Activated B cell treated with CpG ODN at 0.5 μM for 24 hours (primary cell): ENCODE data around the gene DAND5. TPM values are rescaled to one million over a fixed set of nuclear protein-coding genes. Genes with fewer than 3 reads are reported as not detected.
A peak's percentile ranks its signal among the peaks of the same experiment; 100 is the strongest.

Experiments used
- ATAC-seq: fragments of 200-7000 bp; cut with Tn5 transposase; one replicate; pipeline ENCODE4 v1.10.0; 2021; ENCODE audit warnings: low read depth, mild to moderate bottlenecking, moderate library complexity
- CTCF ChIA-PET: fragments of 350-600 bp; sonication (Branson Sonifier 250); formaldehyde crosslinking; loops from one replicate; lab custom pipeline; 2021; ENCODE audit warnings: antibody characterized with exemption; lab: Charles Lee
- POLR2A ChIA-PET: fragments of 350-600 bp; sonication (Branson Sonifier 250); formaldehyde crosslinking; loops from one replicate; lab custom pipeline; 2021; ENCODE audit warnings: antibody characterized with exemption; lab: Charles Lee
- DNase-seq: peaks from one replicate; pipeline ENCODE4 v3.0.0; 2022
- H3K27ac Mint-ChIP-seq: one replicate; pipeline ENCODE4 v1.8.0; 2020; ENCODE audit warnings: mixed read lengths
- H3K27me3 Mint-ChIP-seq: one replicate; pipeline ENCODE4 v1.8.0; 2021; ENCODE audit warnings: mixed read lengths
- H3K36me3 Mint-ChIP-seq: one replicate; pipeline ENCODE4 v1.8.0; 2021; ENCODE audit warnings: low read depth, mixed read lengths
- H3K4me1 Mint-ChIP-seq: one replicate; pipeline ENCODE4 v1.8.0; 2021; ENCODE audit warnings: mixed read lengths
- H3K4me3 Mint-ChIP-seq: one replicate; pipeline ENCODE4 v1.8.0; 2020; ENCODE audit warnings: mild to moderate bottlenecking, mixed read lengths
- H3K9me3 Mint-ChIP-seq: one replicate; pipeline ENCODE4 v1.8.0; 2020; ENCODE audit warnings: mixed read lengths
- CTCF ChIP-seq: fragments of 200-600 bp; IDR thresholded peaks from one replicate; pipeline ENCODE4 v1.8.0; 2022; ENCODE audit warnings: antibody characterized with exemption, mild to moderate bottlenecking
- intact Hi-C: fragments of 100-400 bp; cut with micrococcal nuclease; formaldehyde crosslinking; loops from one replicate; pipeline ENCODE4 v1.15.1; 2024
- total RNA-seq: library from RNA; stranded (reverse); gene quantifications from 2 replicates; pipeline ENCODE4 v1.2.3, GENCODE V29; 2022

Gene DAND5
- total RNA-seq, 1 donor from 2014 or later: not detected

GRCh38 chr19:13022111-13022858 is 52.9 kb downstream of the DAND5 start:
- H3K27ac Mint-ChIP-seq: peak overlapping the region; percentile 5
- H3K27me3 Mint-ChIP-seq: peaks cover 36% of the 10 kb centered on the region
- H3K4me3 Mint-ChIP-seq: peak overlapping the region; percentile 80
- TF ChIP-seq CTCF: no peak
- ATAC-seq: peak; percentile 31
- intact Hi-C loops: loop anchor here (1.0 to 5.0 kb wide), 2 partner anchors 8 to 40 kb away; no protein-coding TSS in a partner anchor
- no peak for DNase-seq
- ChIA-PET POLR2A (interaction anchor here (0.5 to 0.7 kb wide), 2 partner anchors 9 to 1035 kb away, joined by 3 to 6 read pairs; no protein-coding TSS in a partner anchor), CTCF (interaction anchor here (0.8 to 1.9 kb wide), 2 partner anchors 12 to 39 kb away, joined by 3 to 5 read pairs; no protein-coding TSS in a partner anchor)
- H3K9me3 Mint-ChIP-seq: no peaks in the 10 kb centered on the region
- no peaks in the 10 kb centered on the region for H3K36me3 Mint-ChIP-seq
- peaks cover 30% of the 10 kb centered on the region for H3K4me1 Mint-ChIP-seq

GRCh38 chr19:13022859-13023636 is 53.7 kb downstream of the DAND5 start:
- no peak for DNase-seq
- intact Hi-C loops: loop anchor here (1.0 to 5.0 kb wide), 2 partner anchors 9 to 39 kb away; no protein-coding TSS in a partner anchor
- Mint-ChIP-seq H3K4me1 (peaks cover 30% of the 10 kb centered on the region), H3K27me3 (peaks cover 29% of the 10 kb centered on the region), H3K27ac (no peak overlapping the region), H3K36me3 (no peaks in the 10 kb centered on the region), H3K4me3 (peak overlapping the region; percentile 80), H3K9me3 (no peaks in the 10 kb centered on the region)
- peak; percentile 34 for ATAC-seq
- ChIA-PET POLR2A (interaction anchor here (0.5 to 1.0 kb wide), 4 partner anchors 9 to 1036 kb away, joined by 3 to 11 read pairs (median 5); no protein-coding TSS in a partner anchor), CTCF (no interaction called here)
- no peak for TF ChIP-seq CTCF

GRCh38 chr19:13023656-13024055 is 54.3 kb downstream of the DAND5 start:
- Mint-ChIP-seq H3K4me3 (peak overlapping the region; percentile 80), H3K27me3 (peaks cover 27% of the 10 kb centered on the region)
- CTCF ChIA-PET: no interaction called here

More at GRCh38 chr19:13023656-13024055, 54.3 kb downstream of the DAND5 start:
- no peak for TF ChIP-seq CTCF
- Mint-ChIP-seq H3K9me3 (no peaks in the 10 kb centered on the region), H3K27ac (no peak overlapping the region), H3K4me1 (peaks cover 30% of the 10 kb centered on the region), H3K36me3 (no peaks in the 10 kb centered on the region)
- POLR2A ChIA-PET: interaction anchor here (0.9 to 1.0 kb wide), 3 partner anchors 10 to 80 kb away, joined by 3 to 11 read pairs (median 4); no protein-coding TSS in a partner anchor
- ATAC-seq: no peak
- intact Hi-C loops: loop anchor here (5.0 kb wide), 1 partner anchor 39 kb away; no protein-coding TSS in a partner anchor
- no peak for DNase-seq

Other genes starting within 250 kb of the DAND5 start
- gene TNPO2, start 245.6 kb upstream of the DAND5 start, total RNA-seq: 73.9 and 91.5 TPM in 2 replicates
- gene TRIR, start 234.9 kb upstream of the DAND5 start, total RNA-seq: 164 and 183 TPM in 2 replicates
- gene GET3, start 232.1 kb upstream of the DAND5 start, total RNA-seq: 59.6 and 63.5 TPM in 2 replicates
- not detected in 2 replicates for gene BEST2, start 217.8 kb upstream of the DAND5 start, total RNA-seq
- gene HOOK2, start 194.0 kb upstream of the DAND5 start, total RNA-seq: 13.4 and 21.2 TPM in 2 replicates
- gene JUNB, start 178.1 kb upstream of the DAND5 start, total RNA-seq: 127 and 132 TPM in 2 replicates
- 53.1 and 55.6 TPM in 2 replicates for gene PRDX2, start 167.8 kb upstream of the DAND5 start, total RNA-seq
- 2.3 and 5.9 TPM in 2 replicates for gene THSD8, start 167.5 kb upstream of the DAND5 start, total RNA-seq
- gene RNASEH2A, start 163.0 kb upstream of the DAND5 start, total RNA-seq: 13.4 and 22.1 TPM in 2 replicates
- not detected in 2 replicates for gene RTBDN, start 135.0 kb upstream of the DAND5 start, total RNA-seq
- gene MAST1, start 131.1 kb upstream of the DAND5 start, total RNA-seq: 0.20 and 0.66 TPM in 2 replicates
- gene DNASE2, start 88.1 kb upstream of the DAND5 start, total RNA-seq: 26.5 and 27.2 TPM in 2 replicates
- gene KLF1, start 82.4 kb upstream of the DAND5 start, total RNA-seq: 0.12 TPM in 1 of 2 replicates, not detected in the other
- gene GCDH, start 78.4 kb upstream of the DAND5 start, total RNA-seq: 62.3 and 73.9 TPM in 2 replicates
- 0.49 TPM in 1 of 2 replicates, not detected in the other for gene SYCE2, start 50.3 kb upstream of the DAND5 start, total RNA-seq
- gene FARSA, start 35.9 kb upstream of the DAND5 start, total RNA-seq: 76.1 and 76.8 TPM in 2 replicates
- gene CALR, start 31.0 kb upstream of the DAND5 start, total RNA-seq: 721 and 802 TPM in 2 replicates
- gene RAD23A, start 23.7 kb upstream of the DAND5 start, total RNA-seq: 106 and 112 TPM in 2 replicates
- gene GADD45GIP1, start 12.4 kb upstream of the DAND5 start, total RNA-seq: 16.7 and 19.6 TPM in 2 replicates
- 2.6 and 2.7 TPM in 2 replicates for gene NFIX, start 25.9 kb downstream of the DAND5 start, total RNA-seq
- 67.1 and 74.8 TPM in 2 replicates for gene LYL1, start 133.3 kb downstream of the DAND5 start, total RNA-seq
- 111 and 113 TPM in 2 replicates for gene TRMT1, start 147.2 kb downstream of the DAND5 start, total RNA-seq
- 62.1 and 68.8 TPM in 2 replicates for gene NACC1, start 148.7 kb downstream of the DAND5 start, total RNA-seq
- gene STX10, start 180.8 kb downstream of the DAND5 start, total RNA-seq: 41.7 and 43.6 TPM in 2 replicates
- 116 and 119 TPM in 2 replicates for gene IER2, start 180.8 kb downstream of the DAND5 start, total RNA-seq